ENCODE measurements around the gene USP53.
"Not testable (repeated sequence)": the region's sequence is repeated elsewhere in the genome, so short reads cannot be mapped to it uniquely, and the experiment has no call there.

Gene USP53

DNA sequence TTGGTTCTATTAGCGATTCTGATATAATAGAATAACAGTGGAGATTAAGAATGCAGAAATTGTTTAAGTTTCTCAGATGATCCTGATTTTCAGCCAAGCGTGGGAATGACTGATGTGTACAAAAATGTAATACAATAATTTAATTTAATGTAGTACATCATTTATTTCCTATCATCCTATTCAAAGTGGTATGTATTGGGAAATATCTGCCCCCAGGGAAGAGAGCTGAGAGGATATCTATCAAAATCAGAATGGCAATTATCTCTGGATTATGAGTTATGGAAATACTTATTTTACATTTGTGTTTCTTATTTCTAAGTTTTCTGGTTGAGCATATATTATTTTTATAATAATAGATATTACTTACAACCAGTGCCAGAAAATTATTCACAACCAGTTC lies 105.5 kb downstream of the USP53 start:
- no peak for DNase-seq (ENCODE audit: low spot score)

DNA sequence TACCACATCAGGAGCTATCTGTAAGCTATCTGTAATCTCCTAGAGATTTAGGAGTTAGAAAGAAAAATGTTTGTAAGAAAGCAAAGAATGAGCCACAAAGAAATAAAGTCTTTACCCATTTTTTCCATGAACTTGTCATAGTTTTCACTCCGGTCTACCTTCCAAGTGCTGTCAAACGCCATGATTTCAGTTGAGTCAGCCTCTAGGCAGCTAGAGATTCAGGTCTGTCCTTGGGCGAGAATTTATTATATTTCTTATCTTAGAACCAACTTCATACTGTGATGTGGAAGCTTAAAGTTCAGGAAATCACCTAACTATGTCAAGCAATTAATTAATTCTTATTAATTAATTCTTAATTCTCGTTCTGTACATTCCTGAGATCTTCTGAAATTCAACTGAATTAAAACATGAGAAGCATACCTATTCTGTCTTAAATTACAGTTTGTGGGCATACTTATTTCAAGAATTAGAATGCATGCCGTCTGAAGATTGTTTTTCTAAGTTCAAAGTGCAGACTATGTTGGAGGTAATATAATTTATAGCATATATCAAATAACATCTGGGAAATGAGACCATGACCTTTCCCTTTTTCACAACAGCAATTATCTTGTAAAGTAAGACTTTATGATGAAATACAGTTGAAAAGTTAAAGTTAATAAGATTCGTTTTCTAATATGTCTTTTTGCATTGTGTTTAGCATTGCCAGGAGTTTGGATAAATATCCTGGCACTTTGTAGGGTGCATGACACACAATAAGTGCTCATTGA lies 109.6 kb downstream of the USP53 start, which contains the start of gene FABP2:
Gene FABP2, minus strand, starts transcription at position 218 of the 767 bp plus-strand sequence. Its CDS starts 36 bp downstream, at position 182.
- DNase-seq (ENCODE audit: low spot score): no peak

DNA sequence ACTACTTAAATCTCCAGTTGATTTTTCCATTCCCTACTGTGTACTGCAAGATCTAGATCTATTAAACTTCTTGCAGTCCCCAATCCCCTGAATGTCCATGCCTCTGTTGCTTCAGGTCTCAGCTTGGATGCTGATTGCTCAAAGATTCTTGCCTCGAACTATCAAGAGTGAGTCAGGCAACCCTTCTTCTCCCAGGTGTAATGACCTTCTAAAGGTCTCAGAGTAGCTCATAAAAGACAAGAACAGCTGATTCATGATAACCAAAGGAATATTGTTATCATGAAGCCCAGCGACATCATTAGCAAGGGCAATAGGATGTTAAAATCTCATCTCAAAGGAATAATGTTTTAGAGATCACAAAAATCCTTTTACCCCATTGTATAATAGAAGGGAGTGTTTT lies 116.2 kb downstream of the USP53 start:
- DNase-seq (ENCODE audit: low spot score): no peak

DNA sequence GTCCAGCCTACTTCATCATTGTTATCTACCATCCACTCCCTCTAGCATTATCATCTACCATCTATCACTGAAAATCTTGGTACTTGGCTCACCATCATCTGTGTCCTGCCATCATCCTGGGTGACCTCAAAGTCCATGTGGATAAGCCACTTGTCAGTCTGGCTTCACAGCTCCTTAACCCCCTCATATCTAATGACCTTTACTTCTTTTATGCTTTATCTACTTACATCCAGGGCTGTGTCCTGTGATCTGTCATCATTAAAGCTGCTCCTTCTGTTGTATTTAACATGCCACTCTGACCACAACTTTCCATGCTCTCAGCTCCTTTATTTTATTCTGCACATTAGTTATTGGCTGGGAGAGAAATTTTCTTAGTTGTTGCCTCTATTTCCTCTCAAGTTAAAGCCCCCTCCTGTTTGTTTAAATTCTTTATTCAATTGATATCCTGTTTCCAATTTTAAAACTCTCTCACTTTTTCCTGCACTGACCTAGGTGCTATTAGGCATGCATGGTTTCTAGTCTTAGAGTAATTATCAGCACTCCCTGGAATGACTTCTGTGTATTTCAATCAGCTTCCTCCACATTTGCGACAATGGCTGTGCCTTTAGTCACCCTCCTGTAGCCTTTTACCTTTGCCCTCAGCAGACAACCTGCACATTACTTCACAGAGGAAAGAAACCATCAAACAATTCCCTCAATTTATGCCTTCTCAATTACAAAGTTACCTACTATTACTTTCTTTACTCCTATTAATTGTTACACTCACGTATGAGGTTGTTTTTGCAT lies 117.5 kb downstream of the USP53 start:
- DNase-seq (ENCODE audit: low spot score): no peak

DNA sequence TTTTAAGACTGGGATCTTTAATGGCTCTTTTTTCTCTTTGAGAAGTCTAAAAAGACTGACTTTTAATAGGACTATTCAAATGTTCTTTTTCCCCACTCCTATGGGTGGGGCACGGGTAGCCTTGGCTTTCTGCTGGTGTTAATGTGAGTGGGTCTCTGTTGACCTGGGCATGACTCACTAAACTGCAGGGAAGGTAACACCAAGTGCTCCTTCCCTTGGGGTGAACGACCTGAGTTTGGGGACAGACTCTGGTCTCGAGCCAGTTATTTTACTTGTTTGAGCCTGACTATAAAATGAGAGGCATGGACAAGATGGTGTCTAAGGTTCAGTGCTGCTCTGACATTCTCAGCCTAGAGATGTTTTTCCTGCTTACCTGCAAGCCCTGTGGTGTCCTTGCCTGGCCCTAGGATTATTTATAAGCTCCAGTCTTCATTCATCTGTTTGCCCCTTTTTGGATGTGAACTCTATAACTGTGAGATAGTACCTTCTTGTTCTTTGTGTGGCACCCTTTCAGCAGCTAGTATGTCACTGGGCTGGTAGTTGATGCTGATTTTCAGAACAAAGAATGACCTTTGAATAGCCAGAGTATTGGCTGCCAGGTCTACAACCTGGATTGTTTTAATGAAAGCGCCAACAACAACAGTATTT lies 123.9 kb downstream of the USP53 start:
- not testable (repeated sequence) for DNase-seq (ENCODE audit: low spot score)

DNA sequence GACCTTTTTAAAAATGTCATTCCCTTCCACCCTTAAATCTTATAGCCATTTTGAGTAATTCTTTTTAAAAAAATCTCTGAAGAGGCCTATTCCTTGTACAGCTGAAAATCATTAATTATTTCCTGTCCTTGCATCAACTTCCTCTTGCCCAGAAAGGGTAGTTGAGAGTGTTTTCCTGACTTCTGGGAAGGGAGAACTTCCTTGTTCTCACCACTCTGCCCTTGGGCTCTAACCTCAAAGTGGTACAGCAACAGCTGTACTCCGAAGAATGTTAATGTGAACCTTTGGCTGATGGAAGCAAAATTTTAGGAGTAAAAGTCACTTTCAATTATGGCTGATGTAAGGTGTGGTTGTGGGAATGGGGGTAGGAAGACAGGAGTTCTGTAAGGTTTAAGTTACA lies 124.5 kb downstream of the USP53 start:
- DNase-seq (ENCODE audit: low spot score): no peak

DNA sequence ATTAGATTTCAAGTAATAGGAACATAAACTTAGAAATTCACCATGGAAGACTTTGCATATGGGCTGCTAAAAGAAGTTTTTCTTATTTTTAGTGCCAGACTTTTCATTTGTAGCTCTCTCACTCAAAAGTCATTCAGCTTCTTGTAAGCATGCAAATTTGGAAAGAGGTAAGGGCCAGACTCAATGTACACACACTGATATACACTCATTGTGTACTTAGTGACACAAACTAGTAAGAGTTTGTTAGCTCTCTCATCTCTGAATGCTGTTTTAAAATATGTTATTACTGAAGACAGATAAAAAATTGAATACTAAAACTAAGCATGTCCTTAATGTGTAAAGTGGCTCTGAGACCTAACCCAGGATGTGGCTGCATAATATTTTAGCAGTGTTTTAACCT lies 127.4 kb downstream of the USP53 start:
- DNase-seq (ENCODE audit: low spot score): not testable (repeated sequence)

DNA sequence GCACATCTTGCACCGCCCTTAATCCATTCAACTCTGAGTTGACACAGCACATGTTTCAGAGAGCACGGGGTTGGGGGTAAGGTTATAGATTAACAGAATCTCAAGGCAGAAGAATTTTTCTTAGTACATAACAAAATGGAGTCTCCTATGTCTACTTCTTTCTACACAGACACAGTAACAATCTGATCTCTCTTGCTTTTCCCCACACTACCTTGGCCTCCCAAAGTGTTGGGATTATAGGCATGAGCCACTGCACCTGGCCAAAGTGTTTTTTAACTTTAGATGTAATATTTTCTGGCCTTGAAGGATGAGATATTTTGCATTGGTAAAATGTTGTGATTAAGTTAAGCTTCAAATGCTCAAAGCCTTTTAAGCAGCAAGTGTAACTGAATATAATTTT lies 130.8 kb downstream of the USP53 start:
- not testable (repeated sequence) for DNase-seq (ENCODE audit: low spot score)

Measured in hepatic stellate cell (primary cell).